ENCODE results near the gene COL12A1. TPM values are rescaled to one million over a fixed set of nuclear protein-coding genes. Genes with fewer than 3 reads are reported as not detected.
A peak's percentile ranks its signal among the peaks of the same experiment; 100 is the strongest.

The COL12A1 gene
- polyA plus RNA-seq, 10 donors = 350 to 879 (median 495) TPM

DNA sequence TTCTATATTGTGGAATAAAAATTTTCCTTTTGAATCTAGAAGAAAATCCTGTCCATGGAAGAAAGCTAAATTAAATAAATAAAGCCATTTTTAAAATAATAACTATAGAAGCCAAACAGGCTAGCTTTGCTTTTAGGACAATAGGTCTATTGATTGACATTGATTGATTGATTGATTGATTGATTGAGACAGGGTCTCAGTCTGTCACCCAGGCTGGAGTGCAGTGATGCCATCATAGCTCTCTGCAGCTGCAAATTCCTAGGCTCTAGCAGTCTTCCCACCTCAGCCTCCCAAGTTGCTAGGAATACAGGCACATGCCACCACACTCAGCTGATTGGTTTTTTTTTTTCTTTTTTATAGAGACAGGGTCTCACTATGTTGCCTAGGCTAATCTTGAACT, 97.9 kb downstream of the COL12A1 start:
- DNase-seq = no peak

GRCh38 chr6:75106426-75106825, 99.4 kb downstream of the COL12A1 start:
- no peak for DNase-seq

DNA sequence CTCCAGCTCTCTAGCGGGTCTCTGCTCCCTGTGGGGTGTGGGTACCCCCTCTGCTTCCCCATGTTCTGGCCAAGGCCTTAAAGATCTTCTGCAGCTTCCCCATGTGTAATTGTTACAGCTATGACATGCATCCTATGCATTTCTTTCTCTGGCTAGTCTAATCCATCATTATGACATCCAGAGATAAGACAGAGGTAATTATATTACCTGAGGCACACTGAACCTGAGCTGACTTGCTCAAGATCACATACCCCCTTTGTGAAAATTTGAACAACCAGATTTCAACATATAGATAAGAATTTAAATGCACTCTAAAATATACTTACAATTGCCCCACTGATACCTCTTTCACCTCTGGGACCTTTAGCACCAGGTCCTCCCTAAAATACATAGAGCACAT, 102.4 kb downstream of the COL12A1 start:
- no peak for DNase-seq

DNA sequence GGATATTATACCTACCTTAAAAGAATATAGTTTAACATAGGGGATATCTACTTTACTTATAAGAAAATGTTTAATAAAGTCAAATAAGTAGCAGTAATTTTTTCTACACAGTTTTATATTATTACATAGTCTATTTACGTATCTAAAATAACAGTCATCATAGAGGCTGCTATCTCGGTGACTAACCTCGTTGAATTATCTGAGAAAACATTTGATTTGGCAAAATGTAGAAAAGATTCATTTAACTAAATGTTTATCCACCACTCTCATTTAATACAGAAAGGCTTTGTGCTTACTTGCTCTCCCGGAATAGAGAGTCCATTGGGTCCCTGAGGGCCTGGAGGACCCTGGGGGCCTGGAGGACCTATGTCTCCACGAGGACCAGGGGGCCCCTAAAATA, 103.6 kb downstream of the COL12A1 start:
- no peak for DNase-seq

- DNase-seq = peak in 1 of 3 donors; percentile 70
Measured at GRCh38 chr6:75101896-75102295, 104.0 kb downstream of the COL12A1 start.

- peak; percentile 86 to 93 (median 91) for DNase-seq
Measured at GRCh38 chr6:75098709-75099108, 107.1 kb downstream of the COL12A1 start.

DNA sequence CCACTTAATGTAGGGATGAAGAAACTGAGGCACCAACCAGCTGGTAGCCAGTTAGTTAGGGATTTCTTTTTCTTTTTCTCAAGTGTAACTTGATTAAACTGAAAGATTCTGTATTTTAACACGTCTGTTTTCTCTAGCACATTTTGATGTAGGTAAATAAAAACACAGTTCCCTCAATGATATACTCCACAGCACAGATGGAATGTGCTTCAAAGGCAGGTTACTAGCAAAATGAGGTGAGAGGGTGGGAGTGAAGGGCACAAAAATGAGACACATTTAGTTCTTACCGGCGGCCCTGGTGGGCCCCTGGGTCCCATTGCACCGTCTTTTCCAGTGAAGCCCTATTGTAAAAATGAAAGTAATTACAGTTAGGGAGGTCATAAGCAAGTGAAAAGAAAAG, 108.9 kb downstream of the COL12A1 start:
- no peak for DNase-seq

- DNase-seq = peak; percentile 78 to 88 (median 86)
Measured at GRCh38 chr6:75094614-75095200, 111.1 kb downstream of the COL12A1 start.

DNA sequence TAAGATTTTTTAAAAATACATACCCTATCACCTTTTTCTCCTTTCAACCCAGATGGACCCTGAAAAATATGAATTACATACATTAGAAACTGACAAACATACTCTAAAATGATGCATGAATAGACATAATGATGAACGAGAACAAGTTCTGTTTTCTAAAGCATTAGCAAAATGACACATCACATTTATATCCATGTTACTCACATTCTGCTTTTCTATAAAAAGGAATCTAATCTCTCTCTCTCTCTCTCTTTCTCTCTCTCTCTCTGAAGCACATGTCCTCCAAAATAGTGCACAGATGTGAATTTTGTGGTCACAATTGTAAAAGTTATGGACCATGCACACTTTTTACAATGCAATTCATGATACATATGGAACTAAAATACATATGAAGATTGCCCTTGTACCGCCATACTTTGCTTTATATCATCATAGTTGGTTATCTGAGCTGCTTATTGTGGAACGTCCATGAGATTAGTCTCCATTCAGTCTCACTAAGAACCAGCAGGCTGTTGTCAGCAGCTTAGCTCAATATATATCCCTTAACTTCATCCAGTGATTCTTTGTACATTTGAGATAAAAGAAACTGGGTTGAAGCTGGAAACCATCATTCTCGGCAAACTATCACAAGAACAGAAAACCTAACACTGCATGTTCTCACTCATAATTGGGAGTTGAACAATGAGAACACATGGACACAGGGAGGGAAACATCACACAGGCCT, 114.2 kb downstream of the COL12A1 start:
- no peak for DNase-seq

- DNase-seq = no peak
Measured at GRCh38 chr6:75090576-75090975, 115.3 kb downstream of the COL12A1 start.

DNA sequence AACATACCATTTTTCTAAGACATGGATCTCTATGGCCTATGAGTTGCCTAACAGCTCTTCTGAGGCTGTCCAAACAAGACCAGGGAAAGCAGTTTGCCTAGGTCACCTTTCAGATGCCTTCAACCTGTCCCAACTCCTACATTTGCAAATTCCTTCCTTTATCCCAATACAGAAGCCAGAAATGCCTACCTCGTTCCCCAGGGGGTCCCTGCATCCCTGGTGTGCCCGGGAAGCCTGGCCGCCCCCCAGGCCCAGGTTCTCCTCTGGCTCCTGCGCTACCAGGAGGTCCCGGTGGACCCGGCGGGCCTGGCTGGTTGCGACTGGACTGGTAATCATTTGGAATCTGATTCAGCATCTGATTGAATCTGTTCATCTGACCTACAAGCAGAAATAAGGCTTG, 115.9 kb downstream of the COL12A1 start:
- DNase-seq = no peak

DNA sequence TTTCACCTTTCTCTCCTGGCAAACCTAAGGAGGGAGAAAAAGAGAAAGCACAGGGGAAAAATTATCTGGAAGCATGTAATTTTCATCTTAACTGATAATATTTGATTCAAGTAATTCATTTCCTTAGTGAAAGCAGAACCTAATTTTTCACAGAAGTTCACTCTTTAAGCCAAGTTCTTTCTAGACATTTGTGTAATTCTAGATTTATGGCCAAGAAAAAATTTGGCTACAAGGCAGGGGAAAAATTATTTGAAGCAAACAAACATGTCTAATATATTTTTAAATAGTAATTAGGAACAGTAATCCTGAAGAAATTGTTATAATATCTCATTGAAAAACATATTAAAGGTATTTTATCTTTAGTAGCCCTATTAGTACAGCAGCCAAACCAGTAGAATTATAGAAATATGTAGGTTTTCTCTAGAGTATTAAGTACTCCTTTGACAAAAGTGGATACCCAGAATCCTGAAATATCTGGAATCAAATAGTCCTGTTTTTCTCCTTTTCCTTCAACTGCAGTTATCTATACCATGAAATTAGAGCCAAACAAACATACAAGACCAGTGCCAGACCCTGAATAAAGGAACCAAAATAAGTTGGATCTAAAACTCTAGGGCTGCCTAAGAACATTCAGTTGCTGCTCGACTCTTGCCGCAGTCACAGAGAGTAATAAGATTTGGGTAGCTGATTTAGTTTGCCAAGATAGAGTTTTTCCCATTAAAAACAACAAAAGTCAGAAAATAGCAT, 116.5 kb downstream of the COL12A1 start:
- DNase-seq = peak in 1 of 3 donors; percentile 74

- no peak for DNase-seq
Measured at GRCh38 chr6:75085931-75086635, 119.8 kb downstream of the COL12A1 start.

GRCh38 chr6:75084872-75085381, 120.9 kb downstream of the COL12A1 start:
- DNase-seq = no peak

DNA sequence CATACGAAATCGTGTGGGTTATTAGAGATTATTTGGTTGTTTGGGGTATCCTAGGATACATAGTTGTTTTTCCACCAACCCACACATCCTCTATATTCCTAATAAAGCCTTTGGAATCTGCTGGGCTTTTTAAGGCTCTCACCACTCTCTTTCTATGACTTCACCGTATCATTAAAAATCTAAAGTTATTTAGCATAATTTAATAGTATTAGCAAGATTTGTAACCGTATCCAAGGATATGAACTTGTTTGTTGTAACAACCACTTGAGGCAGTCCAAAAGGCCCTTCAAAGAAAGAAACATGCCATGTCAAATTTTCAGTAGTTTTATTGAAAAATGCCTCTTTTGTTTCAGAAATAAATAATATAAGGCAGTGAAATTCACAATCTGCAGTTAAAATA, 121.8 kb downstream of the COL12A1 start:
- DNase-seq = no peak

GRCh38 chr6:75081921-75082320, 123.9 kb downstream of the COL12A1 start:
- DNase-seq = peak in 1 of 3 donors; percentile 79

DNA sequence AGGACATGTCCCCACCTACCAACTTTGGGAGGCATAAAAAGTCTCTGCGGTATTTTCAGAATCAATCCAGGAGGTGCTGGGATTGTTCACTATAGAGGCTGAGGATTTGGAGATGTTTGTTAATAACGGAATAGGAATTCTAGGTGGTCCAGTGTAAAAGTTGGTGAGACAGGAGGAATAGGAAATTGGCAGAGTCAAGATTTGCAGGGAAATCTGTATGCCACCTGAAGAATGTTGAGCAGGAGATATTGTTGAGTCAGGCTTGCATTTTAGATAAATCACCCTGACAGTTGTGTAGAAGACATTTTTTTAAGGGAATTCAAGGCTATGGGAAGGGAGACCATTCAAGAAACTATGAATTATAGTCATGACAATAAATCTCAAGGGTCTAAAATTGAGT, 124.8 kb downstream of the COL12A1 start:
- no peak for DNase-seq

DNA sequence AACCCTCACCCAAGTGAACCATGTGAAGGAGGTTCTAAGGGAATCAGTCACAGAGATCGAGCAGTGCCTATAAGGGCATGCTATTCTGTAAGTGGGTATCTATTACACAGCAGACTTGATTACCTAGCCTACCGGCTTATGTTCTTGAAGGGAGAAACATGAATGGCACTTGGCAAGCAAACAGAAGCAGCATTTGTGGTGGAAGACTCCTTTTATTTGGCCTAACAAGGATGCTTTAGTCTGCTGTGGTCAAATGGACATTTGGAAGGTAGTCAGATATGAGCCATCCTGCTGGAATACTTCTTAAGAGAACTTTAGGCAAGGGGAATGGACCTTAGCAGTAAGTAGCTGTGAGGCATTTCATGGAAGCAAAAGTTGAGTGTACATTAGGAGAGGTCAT, 126.3 kb downstream of the COL12A1 start:
- DNase-seq = no peak

DNA sequence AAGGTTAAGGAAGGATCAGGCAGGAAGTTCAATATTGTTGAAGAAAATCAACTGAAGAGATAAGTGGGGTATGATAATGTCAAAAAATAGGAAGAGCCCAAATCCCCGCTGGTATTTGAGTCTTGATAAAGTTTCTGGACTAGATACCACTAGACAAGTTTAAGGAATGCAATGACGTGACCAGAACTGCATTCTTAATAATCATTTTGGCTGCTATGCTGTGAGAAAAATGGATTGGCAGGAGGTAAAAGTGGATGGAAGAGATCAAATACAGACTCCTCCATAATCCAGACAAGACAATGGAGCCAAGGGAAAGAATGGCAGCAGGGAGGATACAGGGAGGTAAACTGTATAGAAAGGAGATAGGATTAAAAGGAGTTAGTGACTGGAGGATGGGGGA, 128.2 kb downstream of the COL12A1 start:
- peak in 1 of 3 donors; percentile 58 for DNase-seq

DNA sequence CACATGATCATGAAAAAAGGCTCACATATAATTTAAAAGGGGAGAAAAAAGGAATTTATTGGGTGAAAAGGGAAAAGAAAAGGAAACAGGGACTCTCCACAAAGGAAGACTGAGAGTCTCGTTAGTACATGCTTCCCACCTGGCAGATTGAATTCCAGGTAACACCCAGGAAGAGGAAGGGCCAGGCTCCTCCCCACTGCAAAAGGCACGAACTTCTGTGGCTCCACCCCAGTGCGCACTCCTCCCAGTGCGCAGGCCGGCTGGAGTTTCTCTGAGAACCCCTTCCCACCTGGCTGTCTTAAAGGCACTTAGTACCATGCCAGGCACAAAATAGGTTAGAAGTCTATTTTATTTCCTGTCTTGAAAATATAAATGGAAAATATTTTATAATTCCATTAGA, 129.8 kb downstream of the COL12A1 start:
- DNase-seq = no peak

DNA sequence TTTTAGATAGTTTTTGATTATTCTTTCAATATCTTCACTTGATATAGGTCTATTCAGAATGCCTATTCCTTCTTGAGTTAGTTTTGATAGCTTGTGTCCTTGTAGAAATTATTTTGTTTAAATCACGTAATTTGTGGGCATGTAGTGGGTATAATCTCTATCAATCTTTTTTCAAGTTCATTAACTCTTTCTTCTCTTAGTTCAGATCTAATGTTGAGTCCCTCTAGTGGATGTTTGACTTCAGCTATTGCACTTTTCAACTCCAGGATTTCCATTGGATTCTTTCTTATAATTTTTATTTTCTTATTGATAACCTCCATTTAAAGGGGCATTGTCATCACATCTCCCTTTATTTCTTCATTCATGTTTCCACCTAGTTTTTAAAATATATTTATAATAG, 135.6 kb downstream of the COL12A1 start:
- DNase-seq = no peak

GRCh38 chr6:75065523-75065922, 140.3 kb downstream of the COL12A1 start:
- DNase-seq = no peak

Data from muscle of back (tissue), 11 donors.